Daoy (cell line): Measurements from ENCODE around the gene PNRC2. TPM values are rescaled to one million over a fixed set of nuclear protein-coding genes. Genes with fewer than 3 reads are reported as not detected.
"Not testable (repeated sequence)": the region's sequence is repeated elsewhere in the genome, so short reads cannot be mapped to it uniquely, and the experiment has no call there.

Source experiments
- DNase-seq: peaks from one replicate; pipeline ENCODE4 v3.0.0-alpha.2; 2015; ENCODE audit warnings: low read depth
- total RNA-seq: library from RNA; depleted of rRNA; stranded (reverse); fragments of >200 nt; shearing (Covaris generic); gene quantifications from 2 replicates; pipeline ENCODE4 v1.2.3, GENCODE V29; 2014

Gene PNRC2
- total RNA-seq, 1 experiment from 2014 or later, result 178 TPM

GRCh38 chr1:23953020-23953419 lies 6.6 kb upstream of the PNRC2 start:
- no peak for DNase-seq

GRCh38 chr1:23957096-23957495 lies 2.5 kb upstream of the PNRC2 start:
- no peak for DNase-seq

GRCh38 chr1:23958040-23958809 lies 1.4 kb upstream of the PNRC2 start:
- DNase-seq, result not testable (repeated sequence)

- DNase-seq, result peak; percentile 98
These were observed 693 bp upstream of the PNRC2 start for GRCh38 chr1:23958810-23959460.

- no peak for DNase-seq
These were observed 828 bp downstream of the PNRC2 start for GRCh38 chr1:23960291-23961020.

GRCh38 chr1:23963617-23964234 lies 4.1 kb downstream of the PNRC2 start:
- DNase-seq, result no peak

- no peak for DNase-seq
These were observed 4.6 kb downstream of the PNRC2 start for GRCh38 chr1:23964235-23964668.

- no peak for DNase-seq
These were observed 5.4 kb downstream of the PNRC2 start for GRCh38 chr1:23964790-23965740.

- DNase-seq, result no peak
These were observed 7.4 kb downstream of the PNRC2 start for GRCh38 chr1:23966973-23967493.

- no peak for DNase-seq
These were observed 8.2 kb downstream of the PNRC2 start for GRCh38 chr1:23967871-23968270.

- no peak for DNase-seq
These were observed 17.7 kb downstream of the PNRC2 start for GRCh38 chr1:23977187-23977853.

GRCh38 chr1:23977854-23978191 lies 18.2 kb downstream of the PNRC2 start:
- DNase-seq, result no peak

- no peak for DNase-seq
These were observed 19.2 kb downstream of the PNRC2 start for GRCh38 chr1:23978805-23979204.

GRCh38 chr1:23979387-23979880 lies 19.8 kb downstream of the PNRC2 start:
- DNase-seq, result no peak

GRCh38 chr1:23979881-23980727 lies 20.5 kb downstream of the PNRC2 start, which contains the start of gene SRSF10:
TSS of gene SRSF10 (minus strand) at chr1:23980327. CDS start at chr1:23980255, 72 bp downstream.
- peak; percentile 100 for DNase-seq

- DNase-seq, result peak; percentile 87
These were observed 21.1 kb downstream of the PNRC2 start for GRCh38 chr1:23980728-23981070.

GRCh38 chr1:23984417-23985186 lies 25.0 kb downstream of the PNRC2 start:
- peak; percentile 53 for DNase-seq

GRCh38 chr1:23987038-23987437 lies 27.4 kb downstream of the PNRC2 start:
- not testable (repeated sequence) for DNase-seq
